Measurements from ENCODE around the gene TRMT112. TPM values are rescaled to one million over a fixed set of nuclear protein-coding genes. Genes with fewer than 3 reads are reported as not detected.

TRMT112 gene
- total and polyA plus RNA-seq, 10 of the 15 experiments (the other 5 are each of a cell fraction or from before 2014, with no cell fraction given), result 212 to 455 (median 308) TPM

DNA sequence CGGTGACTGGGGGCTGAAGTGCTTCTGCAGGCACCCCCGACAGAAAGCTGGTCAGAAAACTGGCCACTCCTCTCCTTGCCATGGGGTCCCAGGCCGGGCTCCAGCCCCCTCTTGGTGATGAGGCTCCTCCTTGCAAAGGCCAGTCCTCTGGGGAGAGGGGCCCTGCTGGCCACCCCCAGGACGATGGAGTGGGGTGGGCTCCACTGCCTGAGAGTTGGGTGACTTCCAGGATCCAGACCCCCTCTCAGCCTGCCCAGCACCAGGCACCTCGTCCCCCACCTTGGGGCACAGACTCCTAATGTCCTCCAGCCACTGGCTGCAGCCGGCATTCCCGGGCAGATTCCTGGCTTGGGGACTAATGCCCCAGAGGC, 41.2 kb upstream of the TRMT112 start:
- BruUV-seq (replicated peaks), result no TSS peak
- no peak for FAIRE-seq
- peak overlapping the region; percentile 85 for H2AFZ ChIP-seq (ENCODE audit: control insufficient read depth, low read depth, low read length)

DNA sequence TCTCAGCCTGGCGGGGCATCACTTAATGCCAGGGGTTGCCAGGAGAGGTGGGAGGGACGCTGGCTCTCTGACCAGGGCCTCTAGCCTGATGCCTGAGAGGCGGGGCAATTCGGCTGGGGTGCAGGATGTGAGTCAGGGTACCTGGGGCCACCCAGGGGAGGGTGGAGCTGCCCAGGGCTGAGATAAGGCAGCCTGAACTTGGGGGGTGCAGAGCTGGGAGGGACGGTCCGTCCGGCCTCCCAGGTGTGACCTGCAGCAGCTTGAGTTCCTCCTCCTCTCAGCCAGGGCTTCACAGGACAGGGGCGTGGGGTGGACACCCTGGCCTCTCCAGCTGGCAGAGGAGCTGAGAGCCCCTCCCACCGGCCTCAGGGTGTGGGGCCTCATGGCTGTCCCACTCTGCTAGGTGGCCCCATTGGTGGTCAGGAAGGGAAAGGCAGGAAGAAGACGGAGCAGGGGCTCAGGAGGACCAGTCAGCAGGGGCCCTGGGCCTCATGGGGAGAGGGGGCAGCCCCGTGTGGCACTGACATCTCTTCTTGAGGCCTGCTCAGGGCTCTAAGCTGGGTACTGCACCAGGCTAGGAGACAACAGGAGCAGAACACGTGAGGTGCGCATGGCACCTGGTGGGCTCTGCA, 40.7 kb upstream of the TRMT112 start:
- Histone ChIP-seq H2AFZ (ENCODE audit: control insufficient read depth, low read depth, low read length) (no peak overlapping the region), H3K4me2 (ENCODE audit: control insufficient read depth, insufficient read depth) (peak overlapping the region; percentile 96), H3K27ac (ENCODE audit: control insufficient read depth, insufficient read depth) (no peak overlapping the region), H3K9ac (ENCODE audit: control insufficient read depth, insufficient read depth, low read length) (peak overlapping the region; percentile 82), H4K20me1 (ENCODE audit: control insufficient read depth, insufficient read depth) (no peaks in the 10 kb centered on the region), H3K9me3 (replicated peaks; ENCODE audit: control insufficient read depth, insufficient read depth, low read length) (no peaks in the 10 kb centered on the region; the same call in 2 of the 3 replicates), H3K27me3 (replicated peaks in 1 of 2; ENCODE audit: control insufficient read depth in 2 of 2, insufficient read depth in 2 of 2, low read length in 1 of 2) (no peaks in the 10 kb centered on the region), H3K4me1 (ENCODE audit: control insufficient read depth, insufficient read depth, low read length) (peaks cover 36% of the 10 kb centered on the region), H3K4me3 (peak overlapping the region; percentile 69; the same call in 1 of the 2 replicates), H3K79me2 (ENCODE audit: control insufficient read depth, insufficient read depth, low read length) (peaks cover 21% of the 10 kb centered on the region), H3K36me3 (ENCODE audit: control insufficient read depth in 2 of 2, insufficient read depth in 2 of 2, low read length in 1 of 2) (peaks cover 7 to 8% of the 10 kb centered on the region in 2 experiments; a peak in 3 of 4 replicates)
- BruUV-seq (replicated peaks), result no TSS peak
- SMC1A ChIA-PET (ENCODE audit: uncharacterized antibody, unreplicated experiment), result interaction anchor here (1.0 kb wide), 1 partner anchor 40 kb away, joined by 3 read pairs; the partner anchor contains the start of genes PRDX5 and TRMT112
- no peak for DNase-seq (ENCODE audit: low read depth, low spot score)
- WGBS (ENCODE audit: insufficient coverage, insufficient replicate concordance, low lambda C conversion rate, missing lambda C conversion rate), result 59% methylated on average over 10 of the region's 13 CpGs
- FAIRE-seq, result no peak
- intact Hi-C loops (cut with micrococcal nuclease; ENCODE audit: unreplicated experiment), result loop anchor here (5.0 kb wide), 2 partner anchors 41 to 89 kb away; partner anchors contain the start of genes PRDX5 and TRMT112
- in situ Hi-C loops (cut with MboI), result no loop called here
- ATAC-seq, result no peak
- POLR2A ChIA-PET, result interaction anchor here (0.9 to 1.8 kb wide), 2 partner anchors 40 to 442 kb away, joined by 3 to 5 read pairs; partner anchors contain the start of genes PRDX5 and TRMT112
- RAD21 ChIA-PET (ENCODE audit: unreplicated experiment), result interaction anchor here (1.1 to 9.7 kb wide), 2 partner anchors 20 to 40 kb away, joined by 3 to 176 read pairs; partner anchors contain the start of genes PRDX5 and TRMT112
- CTCF ChIA-PET, result interaction anchor here (1.6 to 3.5 kb wide), 3 partner anchors 22 to 86 kb away, joined by 4 to 100 read pairs (median 31); partner anchors contain the start of genes CCDC88B, PRDX5 and TRMT112
- no peak for TF ChIP-seq NFYB (IDR thresholded peaks at IDR 0.05; ENCODE audit: insufficient read depth, low read depth, low read length)
- TF ChIP-seq POLR2AphosphoS2 (IDR thresholded peaks at IDR 0.05; ENCODE audit: low read depth, low read length), result no peak
- no peak for TF ChIP-seq ZZZ3 (IDR thresholded peaks at IDR 0.05; ENCODE audit: control insufficient read depth, insufficient read length, low read depth)
- TF ChIP-seq NRF1 (conservative IDR thresholded peaks at IDR 0.05; ENCODE audit: low read depth, low read length), result no peak
- no peak for TF ChIP-seq CHD1 (IDR thresholded peaks at IDR 0.05; ENCODE audit: low read depth, low read length)
- no peak for TF ChIP-seq SUZ12 (IDR thresholded peaks at IDR 0.05; ENCODE audit: unreplicated experiment)
- no peak for TF ChIP-seq SMC3 (IDR thresholded peaks at IDR 0.05; ENCODE audit: borderline replicate concordance, low read length)
- TF ChIP-seq, protein P1, sequence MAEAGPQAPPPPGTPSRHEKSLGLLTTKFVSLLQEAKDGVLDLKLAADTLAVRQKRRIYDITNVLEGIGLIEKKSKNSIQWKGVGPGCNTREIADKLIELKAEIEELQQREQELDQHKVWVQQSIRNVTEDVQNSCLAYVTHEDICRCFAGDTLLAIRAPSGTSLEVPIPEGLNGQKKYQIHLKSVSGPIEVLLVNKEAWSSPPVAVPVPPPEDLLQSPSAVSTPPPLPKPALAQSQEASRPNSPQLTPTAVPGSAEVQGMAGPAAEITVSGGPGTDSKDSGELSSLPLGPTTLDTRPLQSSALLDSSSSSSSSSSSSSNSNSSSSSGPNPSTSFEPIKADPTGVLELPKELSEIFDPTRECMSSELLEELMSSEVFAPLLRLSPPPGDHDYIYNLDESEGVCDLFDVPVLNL (IDR thresholded peaks at IDR 0.05; ENCODE audit: low read depth, low read length), result no peak

More for the DNA sequence above, 41.2 kb upstream of the TRMT112 start:
- WGBS (ENCODE audit: insufficient coverage, insufficient replicate concordance, low lambda C conversion rate, missing lambda C conversion rate), result 34% methylated on average over 7 of the region's 7 CpGs
- DNase-seq (ENCODE audit: low read depth, low spot score), result no peak
- H3K27ac ChIP-seq (ENCODE audit: control insufficient read depth, insufficient read depth), result peak overlapping the region; percentile 72
- TF ChIP-seq HDGF (IDR thresholded peaks at IDR 0.05) (0 out of 2 replicates have a peak, but pooled peaks have one; percentile 41), IKZF2 (IDR thresholded peaks at IDR 0.05) (peak; percentile 12 to 21; a peak in 1 of 4 replicates), SUZ12 (IDR thresholded peaks at IDR 0.05; ENCODE audit: unreplicated experiment) (no peak), MEF2B (IDR thresholded peaks at IDR 0.05; ENCODE audit: partially characterized antibody, poor library complexity, severe bottlenecking) (peak; percentile 23), GABPA (IDR thresholded peaks at IDR 0.05; ENCODE audit: low read depth) (no peak), NRF1 (conservative IDR thresholded peaks at IDR 0.05; ENCODE audit: low read depth, low read length) (no peak)
- intact Hi-C loops (cut with micrococcal nuclease; ENCODE audit: unreplicated experiment) (loop anchor here (5.0 kb wide), 2 partner anchors 41 to 89 kb away; partner anchors contain the start of genes PRDX5 and TRMT112), in situ Hi-C loops (cut with MboI) (no loop called here)
- no peaks in the 10 kb centered on the region for H3K27me3 ChIP-seq (replicated peaks in 1 of 2; ENCODE audit: control insufficient read depth in 2 of 2, insufficient read depth in 2 of 2, low read length in 1 of 2)
- CTCF ChIA-PET, result interaction anchor here (1.6 to 3.4 kb wide), 3 partner anchors 41 to 91 kb away, joined by 4 to 31 read pairs (median 24); partner anchors contain the start of genes PRDX5 and TRMT112
- H3K9me3 ChIP-seq (replicated peaks; ENCODE audit: control insufficient read depth, insufficient read depth, low read length), result no peaks in the 10 kb centered on the region; the same call in 2 of the 3 replicates
- peaks cover 21% of the 10 kb centered on the region for H3K79me2 ChIP-seq (ENCODE audit: control insufficient read depth, insufficient read depth, low read length)
- H3K4me3 ChIP-seq, result peak overlapping the region; percentile 69
- SMC1A ChIA-PET (ENCODE audit: uncharacterized antibody, unreplicated experiment), result interaction anchor here (1.0 kb wide), 1 partner anchor 41 kb away, joined by 3 read pairs; the partner anchor contains the start of genes PRDX5 and TRMT112
- no peaks in the 10 kb centered on the region for H4K20me1 ChIP-seq (ENCODE audit: control insufficient read depth, insufficient read depth)
- H3K4me1 ChIP-seq (ENCODE audit: control insufficient read depth, insufficient read depth, low read length), result peaks cover 36% of the 10 kb centered on the region
- ATAC-seq, result no peak
- RAD21 ChIA-PET (ENCODE audit: unreplicated experiment), result interaction anchor here (0.6 to 9.7 kb wide), 3 partner anchors 21 to 1007 kb away, joined by 3 to 176 read pairs (median 4); partner anchors contain the start of genes PRDX5 and TRMT112
- POLR2A ChIA-PET, result interaction anchor here (1.8 kb wide), 1 partner anchor 41 kb away, joined by 5 read pairs; the partner anchor contains the start of genes PRDX5 and TRMT112
- H3K9ac ChIP-seq (ENCODE audit: control insufficient read depth, insufficient read depth, low read length), result peak overlapping the region; percentile 82
- peaks cover 6 to 8% of the 10 kb centered on the region in 2 experiments; a peak in 3 of 4 replicates for H3K36me3 ChIP-seq (ENCODE audit: control insufficient read depth in 2 of 2, insufficient read depth in 2 of 2, low read length in 1 of 2)
- H3K4me2 ChIP-seq (ENCODE audit: control insufficient read depth, insufficient read depth), result peak overlapping the region; percentile 96

Measured in GM12878 (cell line).